ENCODE data around the gene COLEC12. TPM values are rescaled to one million over a fixed set of nuclear protein-coding genes. Genes with fewer than 3 reads are reported as not detected.

The COLEC12 gene
- total RNA-seq, 2 experiments from 2014 or later, result not detected

GRCh38 chr18:425106-425745 lies 75.3 kb downstream of the COLEC12 start:
- Mint-ChIP-seq H3K27me3 (no peaks in the 10 kb centered on the region), H3K4me1 (ENCODE audit: low read depth) (no peaks in the 10 kb centered on the region), H3K27ac (no peak overlapping the region), H3K9me3 (no peaks in the 10 kb centered on the region), H3K4me3 (no peak overlapping the region), H3K36me3 (ENCODE audit: low read depth) (no peaks in the 10 kb centered on the region)
- Histone ChIP-seq H3K9me3 (ENCODE audit: control insufficient read depth in 1 of 2, insufficient read depth in 1 of 2, low read length in 2 of 2) (no peaks in the 10 kb centered on the region), H3K27me3 (ENCODE audit: control insufficient read depth in 1 of 2, insufficient read depth in 2 of 2, low read length in 2 of 2) (no peaks in the 10 kb centered on the region), H3K4me1 (ENCODE audit: insufficient read depth, low read length) (no peaks in the 10 kb centered on the region), H3K4me3 (ENCODE audit: low read length) (no peak overlapping the region), H3K27ac (ENCODE audit: low read depth in 1 of 2, low read length in 2 of 2) (no peak overlapping the region), H3K36me3 (ENCODE audit: insufficient read depth, low read length) (no peaks in the 10 kb centered on the region)
- DNase-seq (no peak), ATAC-seq (ENCODE audit: poor library complexity) (no peak)
- POLR2A ChIA-PET, result no interaction called here
- CTCF ChIA-PET, result no interaction called here
- intact Hi-C loops (cut with DNase I, micrococcal nuclease), result no loop called here
- no peak for TF ChIP-seq CTCF (IDR thresholded peaks at IDR 0.05)

GRCh38 chr18:424668-425067 lies 75.8 kb downstream of the COLEC12 start:
- H3K27ac Mint-ChIP-seq, result no peak overlapping the region
- POLR2A ChIA-PET, result no interaction called here
- H3K4me1 ChIP-seq (ENCODE audit: insufficient read depth, low read length), result no peaks in the 10 kb centered on the region

GRCh38 chr18:424071-424661 lies 76.3 kb downstream of the COLEC12 start:
- Mint-ChIP-seq H3K4me3 (no peak overlapping the region), H3K36me3 (ENCODE audit: low read depth) (no peaks in the 10 kb centered on the region), H3K9me3 (no peaks in the 10 kb centered on the region), H3K27me3 (no peaks in the 10 kb centered on the region), H3K4me1 (ENCODE audit: low read depth) (no peaks in the 10 kb centered on the region), H3K27ac (no peak overlapping the region)
- ChIA-PET POLR2A (no interaction called here), CTCF (no interaction called here)
- DNase-seq (no peak), ATAC-seq (ENCODE audit: poor library complexity) (no peak)
- no peaks in the 10 kb centered on the region for H3K27me3 ChIP-seq (ENCODE audit: control insufficient read depth in 1 of 2, insufficient read depth in 2 of 2, low read length in 2 of 2)
- no peaks in the 10 kb centered on the region for H3K4me1 ChIP-seq (ENCODE audit: insufficient read depth, low read length)
- no peaks in the 10 kb centered on the region for H3K36me3 ChIP-seq (ENCODE audit: insufficient read depth, low read length)
- no peak overlapping the region for H3K27ac ChIP-seq (ENCODE audit: low read depth in 1 of 2, low read length in 2 of 2)
- no peaks in the 10 kb centered on the region for H3K9me3 ChIP-seq (ENCODE audit: control insufficient read depth in 1 of 2, insufficient read depth in 1 of 2, low read length in 2 of 2)
- H3K4me3 ChIP-seq (ENCODE audit: low read length), result no peak overlapping the region
- no peak for TF ChIP-seq CTCF (IDR thresholded peaks at IDR 0.05)
- intact Hi-C loops (cut with DNase I, micrococcal nuclease), result no loop called here

More at GRCh38 chr18:424668-425067, 75.8 kb downstream of the COLEC12 start:
- no peaks in the 10 kb centered on the region for H3K9me3 Mint-ChIP-seq
- no peak overlapping the region for H3K27ac ChIP-seq (ENCODE audit: low read depth in 1 of 2, low read length in 2 of 2)
- no peaks in the 10 kb centered on the region for H3K36me3 ChIP-seq (ENCODE audit: insufficient read depth, low read length)
- no peak overlapping the region for H3K4me3 Mint-ChIP-seq
- CTCF ChIA-PET, result no interaction called here
- no peaks in the 10 kb centered on the region for H3K9me3 ChIP-seq (ENCODE audit: control insufficient read depth in 1 of 2, insufficient read depth in 1 of 2, low read length in 2 of 2)
- H3K27me3 ChIP-seq (ENCODE audit: control insufficient read depth in 1 of 2, insufficient read depth in 2 of 2, low read length in 2 of 2), result no peaks in the 10 kb centered on the region
- no peaks in the 10 kb centered on the region for H3K4me1 Mint-ChIP-seq (ENCODE audit: low read depth)
- H3K27me3 Mint-ChIP-seq, result no peaks in the 10 kb centered on the region
- no peaks in the 10 kb centered on the region for H3K36me3 Mint-ChIP-seq (ENCODE audit: low read depth)
- H3K4me3 ChIP-seq (ENCODE audit: low read length), result no peak overlapping the region
- TF ChIP-seq CTCF (IDR thresholded peaks at IDR 0.05), result no peak
- ATAC-seq (ENCODE audit: poor library complexity), result no peak
- intact Hi-C loops (cut with DNase I, micrococcal nuclease), result no loop called here
- no peak for DNase-seq

All from CD4-positive, alpha-beta T cell (primary cell).